Transverse colon (tissue), 4 donors: ENCODE measurements around the gene CD59. TPM values are rescaled to one million over a fixed set of nuclear protein-coding genes. Genes with fewer than 3 reads are reported as not detected.

ENCODE experiments used
- DNase-seq: peaks from one replicate; pipeline ENCODE4 v3.0.0-alpha.2; 2019
- H3K27ac ChIP-seq, 4 donors: fragments of 200-600 bp; sonication (generic); 2 replicates each; pipeline ENCODE4 v1.5.1; 2016 to 2018; ENCODE audit warnings: inconsistent platforms in 4 of 4
- H3K27me3 ChIP-seq: fragments of 200-600 bp; sonication (generic); 2 replicates; pipeline ENCODE4 v1.5.1; 2017; ENCODE audit warnings: inconsistent platforms
- H3K36me3 ChIP-seq, 4 donors: fragments of 200-600 bp; sonication (generic); 2 replicates each; pipeline ENCODE4 v1.5.1; 2017 to 2019; ENCODE audit warnings: inconsistent platforms in 4 of 4
- H3K4me1 ChIP-seq, 4 donors: fragments of 200-600 bp; sonication (generic); 2 replicates each; pipeline ENCODE4 v1.5.1; 2017 to 2020; ENCODE audit warnings: inconsistent platforms in 4 of 4
- H3K4me3 ChIP-seq, 4 donors: fragments of 200-600 bp; sonication (generic); 1 replicate in 1 of 4; 2 replicates in 3 of 4; pipeline versions ENCODE4 v1.5.1 to v1.6.1; 2017 to 2019; ENCODE audit warnings: inconsistent platforms in 4 of 4
- H3K9me3 ChIP-seq, 2 donors: fragments of 200-600 bp; sonication (generic); 2 replicates each; pipeline ENCODE4 v1.5.1; 2017 to 2019; ENCODE audit warnings: inconsistent platforms in 2 of 2
- CTCF ChIP-seq, 5 experiments: fragments of 200-600 bp in 3 of 5; fragments of 450-650 bp in 2 of 5; sonication (generic) in 3 of 5; IDR thresholded peaks; 1 replicate in 2 of 5; 2 replicates in 3 of 5; pipeline ENCODE4 v1.5.1; 2016 to 2017; ENCODE audit warnings: antibody characterized with exemption in 5 of 5, inconsistent platforms in 3 of 5, mild to moderate bottlenecking in 2 of 5, moderate library complexity in 1 of 5
- EP300 ChIP-seq: sonication (generic); formaldehyde crosslinking; IDR thresholded peaks from one replicate; pipeline ENCODE4 v1.6.1; 2017; ENCODE audit warnings: antibody characterized with exemption, low read depth
- POLR2A ChIP-seq: fragments of 450-650 bp; IDR thresholded peaks from one replicate; pipeline ENCODE4 v1.6.1; 2016; ENCODE audit warnings: antibody characterized with exemption, mild to moderate bottlenecking, moderate library complexity
- POLR2AphosphoS5 ChIP-seq, 3 donors: sonication (generic); formaldehyde crosslinking; IDR thresholded peaks; one replicate each; pipeline ENCODE4 v1.6.1; 2016; ENCODE audit warnings: antibody characterized with exemption in 3 of 3
- WGBS, 2 donors: methylation state at CpG; one replicate each; pipeline ENCODE4 v1.1.5; 2018; ENCODE audit warnings: low coverage in 1 of 2; 5-methylcytosine and 5-hydroxymethylcytosine counted together
- in situ Hi-C, 4 donors: fragments of 200-750 bp; cut with MboI; loops; one replicate each; pipeline versions ENCODE4 v1.15.0 to v1.15.1; 2017; ENCODE audit warnings: low sequenced_read_pairs in 3 of 4, low pct_ligation_motif_present in 1 of 4, low pct_unique_long_range_greater_than_20kb in 1 of 4
- intact Hi-C: fragments of 100-400 bp; cut with DNase I; formaldehyde crosslinking; loops from one replicate; pipeline ENCODE4 v1.15.1; 2023; ENCODE audit warnings: low total_unique reads
- total RNA-seq, 4 donors: library from RNA; depleted of rRNA; stranded (reverse); fragments of >200 nt; gene quantifications; one replicate each; pipeline ENCODE4 v1.1.0, GENCODE V29; 2016

CD59 gene
- total RNA-seq, 4 donors from 2014 or later: 64.7 to 213 (median 170) TPM

- intact Hi-C loops: no loop called here
- 81 to 84% methylated on average over 6 of the region's 6 CpGs for WGBS, 2 donors
- TF ChIP-seq POLR2A (no peak), CTCF (IDR thresholded peaks at IDR 0.05) (no peak), EP300 (no peak), POLR2AphosphoS5 (IDR thresholded peaks at IDR 0.05) (no peak)
- Histone ChIP-seq H3K4me3 (no peak overlapping the region), H3K4me1 (no peaks in the 10 kb centered on the region), H3K27ac (no peak overlapping the region), H3K9me3 (no peaks in the 10 kb centered on the region), H3K27me3 (no peaks in the 10 kb centered on the region), H3K36me3 (no peaks in the 10 kb centered on the region)
- DNase-seq: no peak
- in situ Hi-C loops: no loop called here
Observed at GRCh38 chr11:33654594-33654993, 81.6 kb downstream of the CD59 start.

Other genes with a start within 250 kb of the CD59 start
- gene C11orf91, start 35.6 kb downstream of the CD59 start, total RNA-seq: not detected
- gene FBXO3, start 38.1 kb upstream of the CD59 start, total RNA-seq: 10 to 100 TPM in 3 of 4 donors, 1 to 10 TPM in 1; 9.0 to 48.5 (median 30.7) TPM
- gene LMO2, start 155.7 kb upstream of the CD59 start, total RNA-seq: 10 to 100 TPM in 1 of 4 donors, 1 to 10 TPM in 3; 1.4 to 18.0 (median 4.0) TPM